ENCODE data around the gene TCF7L2.

Gene TCF7L2

GRCh38 chr10:113187063-113187777, 237.2 kb downstream of the TCF7L2 start:
- no peak for DNase-seq

GRCh38 chr10:113199459-113199858, 249.4 kb downstream of the TCF7L2 start:
- no peak for DNase-seq

- no peak for DNase-seq
Measured at GRCh38 chr10:113202011-113202410, 252.0 kb downstream of the TCF7L2 start.

- DNase-seq: no peak
Measured at GRCh38 chr10:113207924-113208323, 257.9 kb downstream of the TCF7L2 start.

- DNase-seq: no peak
Measured at GRCh38 chr10:113213035-113213434, 263.0 kb downstream of the TCF7L2 start.

- DNase-seq: no peak
Measured at GRCh38 chr10:113214331-113214730, 264.3 kb downstream of the TCF7L2 start.

GRCh38 chr10:113216102-113216501, 266.1 kb downstream of the TCF7L2 start:
- DNase-seq: no peak

All from NCI-H748 treated with DMSO at 0.1 percent for 48 hours (cell line).